Eye (tissue), 1 donor: ENCODE data around the gene TEN1.
"Not testable (repeated sequence)": the region's sequence is repeated elsewhere in the genome, so short reads cannot be mapped to it uniquely, and the experiment has no call there.

Experiments used
- DNase-seq: peaks from one replicate; pipeline ENCODE4 v3.0.0-alpha.2; 2015

Gene TEN1, protein sequence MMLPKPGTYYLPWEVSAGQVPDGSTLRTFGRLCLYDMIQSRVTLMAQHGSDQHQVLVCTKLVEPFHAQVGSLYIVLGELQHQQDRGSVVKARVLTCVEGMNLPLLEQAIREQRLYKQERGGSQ

DNA sequence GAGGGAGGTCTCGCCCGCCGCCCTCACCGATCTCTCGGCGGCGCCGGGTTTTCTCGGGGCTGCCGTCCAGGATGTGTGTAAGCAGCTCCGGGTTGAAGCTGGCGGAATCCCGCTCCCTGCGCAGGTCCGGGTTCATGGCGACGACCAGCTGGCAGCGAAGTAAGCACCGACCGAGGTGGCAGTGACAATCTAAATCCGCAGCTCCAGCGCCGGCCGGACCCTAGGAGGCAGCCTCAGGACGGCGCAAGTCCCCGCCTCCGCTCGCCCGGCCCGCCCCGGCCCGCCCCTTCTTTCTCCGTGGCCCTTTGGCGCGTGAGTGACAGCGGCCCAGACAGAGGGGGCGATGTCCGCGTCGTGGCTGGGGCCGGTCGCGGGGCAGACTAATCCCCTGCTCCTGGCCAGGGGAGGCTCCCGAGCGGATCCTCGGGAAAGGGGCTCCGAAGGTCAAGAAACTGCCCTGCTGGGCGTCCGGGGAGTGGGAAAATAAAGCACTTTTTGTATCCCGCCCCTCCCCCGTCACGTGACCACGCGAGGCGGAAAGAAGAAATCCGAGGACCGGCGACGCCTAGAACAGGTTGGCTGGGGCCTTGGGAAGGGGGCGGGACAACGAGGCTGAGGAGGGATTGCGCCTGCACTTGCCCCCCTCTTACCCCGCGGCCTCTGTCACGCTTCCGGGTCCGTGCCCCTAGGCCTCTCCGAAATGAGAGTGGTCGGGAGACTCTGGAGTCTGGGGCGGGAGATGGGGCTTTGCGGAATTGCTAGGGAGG is at the start of gene TEN1, which contains the start of gene ACOX1:
TEN1 (plus strand) TSS at position 303 of the 767 bp plus-strand sequence. CDS start 6,953 bp downstream, outside the sequence.
ACOX1 (minus strand) TSS at position 229 of the 767 bp plus-strand sequence; CDS start at position 136, 93 bp downstream.
- DNase-seq: peak; percentile 99

DNA sequence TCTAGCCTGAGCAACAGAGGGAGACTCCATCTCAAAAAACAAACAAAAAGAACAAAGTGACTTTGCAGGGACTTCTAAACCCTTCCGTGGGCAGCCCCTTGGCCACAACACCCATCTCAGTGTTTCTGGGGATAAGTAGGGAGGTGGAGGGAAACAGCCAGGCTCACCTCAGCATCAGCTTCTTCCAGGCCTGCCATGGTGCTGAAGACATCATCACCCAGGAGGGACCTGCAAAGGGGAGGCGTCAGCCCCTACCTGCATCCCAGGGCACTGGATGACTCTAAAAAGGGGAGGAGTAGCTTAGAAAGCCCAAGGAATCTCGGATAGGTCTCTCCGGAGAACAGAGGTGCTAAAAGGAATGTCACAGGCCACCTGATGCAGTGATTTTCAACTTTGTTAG is 48.0 kb upstream of the TEN1 start:
- no peak for DNase-seq

DNA sequence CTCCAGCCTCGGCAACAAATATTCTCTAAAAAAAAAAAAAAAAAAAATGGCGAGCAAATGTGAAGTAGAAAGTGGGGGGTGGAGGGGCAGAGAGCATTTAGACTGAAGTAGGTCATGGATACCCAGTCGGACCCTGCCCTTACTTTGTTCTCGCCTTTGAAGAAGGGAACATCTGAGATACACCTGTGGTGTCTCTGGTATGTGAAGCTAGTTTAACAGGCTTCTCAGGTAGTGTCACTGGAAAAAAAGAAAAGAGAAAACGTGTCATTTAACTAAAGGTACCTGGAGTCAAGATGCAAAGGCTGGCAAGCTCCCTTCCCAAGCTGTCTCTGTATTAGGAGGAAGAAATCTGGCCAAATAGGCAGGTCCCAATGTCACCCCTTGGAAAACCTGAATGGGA is 46.2 kb upstream of the TEN1 start:
- no peak for DNase-seq

DNA sequence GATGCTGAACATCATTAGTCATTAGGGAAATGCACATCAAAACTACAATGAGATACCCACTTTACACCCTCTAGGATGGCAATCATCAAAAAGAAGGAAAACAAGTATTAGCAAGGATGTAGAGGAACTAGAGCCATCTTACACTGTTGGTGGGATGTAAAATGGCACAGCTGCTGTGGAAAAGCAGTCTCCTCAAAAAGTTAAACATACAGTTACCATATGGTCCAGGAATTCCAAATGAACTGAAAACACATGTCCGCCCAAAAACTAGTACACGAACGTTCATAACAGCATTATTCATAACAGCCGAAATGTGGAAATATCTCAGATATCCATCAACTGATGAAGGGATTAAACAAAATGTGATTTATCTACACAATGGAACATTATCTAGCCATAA is 45.2 kb upstream of the TEN1 start:
- peak; percentile 50 for DNase-seq

DNA sequence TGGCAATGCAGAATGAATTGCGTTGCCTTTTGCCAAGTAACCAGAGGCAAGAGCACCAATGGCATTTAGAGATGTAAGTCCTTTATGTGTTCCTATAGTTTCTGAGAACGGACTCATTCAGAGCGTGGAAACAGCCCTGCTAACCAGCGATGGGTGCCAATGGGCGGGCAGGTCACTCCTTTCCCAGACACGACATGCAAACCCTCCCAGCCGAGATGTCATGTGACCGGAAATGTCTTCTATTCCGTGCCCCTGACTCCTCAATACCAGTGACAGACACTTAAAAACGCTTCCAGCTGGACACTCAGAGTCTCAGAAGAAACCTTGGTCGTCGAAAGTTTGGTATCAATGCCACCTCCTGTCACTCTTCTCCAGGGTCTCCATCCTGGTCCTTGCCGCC is 41.4 kb upstream of the TEN1 start:
- no peak for DNase-seq

DNA sequence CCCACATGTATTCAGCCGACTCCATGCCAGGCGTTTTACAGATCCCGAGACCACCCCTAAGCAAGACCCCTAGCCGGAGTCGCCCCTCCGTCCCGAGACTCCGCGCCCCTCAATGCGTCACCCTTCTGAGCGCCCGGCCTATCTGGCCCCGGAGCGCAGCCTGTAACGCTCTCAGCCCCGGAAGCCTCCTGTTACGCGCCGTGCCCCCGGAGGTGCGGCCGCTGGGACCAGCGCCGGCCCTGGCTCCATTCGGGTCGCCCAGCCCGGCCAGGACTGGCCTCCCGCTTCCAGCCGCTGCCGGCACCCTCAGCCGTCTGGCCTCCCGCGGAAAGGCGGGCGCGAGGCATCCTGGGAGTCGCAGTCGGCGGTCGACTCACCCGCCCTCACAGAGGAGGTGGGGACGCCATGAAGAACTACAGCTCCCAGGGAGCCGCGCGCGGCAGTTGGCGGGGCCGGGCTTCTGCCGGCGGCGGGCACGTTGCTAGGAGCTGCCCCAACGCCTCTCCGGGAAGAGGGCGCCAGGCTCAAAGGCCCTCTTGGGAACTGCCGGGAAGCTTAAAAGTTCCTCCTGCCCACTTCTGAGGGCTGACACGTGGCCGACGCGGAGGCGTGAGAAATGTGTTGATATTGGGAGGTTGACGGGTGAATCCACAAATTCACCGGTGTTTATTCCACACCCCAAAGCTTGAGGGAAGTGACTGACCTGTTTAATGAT is 38.2 kb upstream of the TEN1 start, which contains the start of gene FBF1:
FBF1 (minus strand) TSS at position 316 of the 715 bp plus-strand sequence. CDS start 2,893 bp downstream, outside the sequence.
- DNase-seq: peak; percentile 96

DNA sequence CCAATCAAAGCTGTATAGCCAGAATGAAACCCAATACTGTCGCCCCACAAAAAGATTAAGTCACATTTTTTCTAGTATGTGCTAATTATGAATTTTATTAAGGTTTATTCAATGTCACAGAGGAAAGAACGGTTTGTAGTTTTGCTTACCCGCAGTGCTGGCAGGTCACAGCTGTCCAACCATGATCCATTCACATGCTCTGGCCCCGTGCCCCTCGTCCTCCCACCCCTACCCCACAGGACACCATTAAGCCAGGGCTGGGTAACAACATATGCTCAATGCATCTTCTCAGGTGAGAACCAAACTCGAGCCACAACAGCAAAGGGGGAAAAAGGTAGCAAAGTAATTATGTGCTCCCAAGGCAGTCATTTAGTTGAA is 37.6 kb upstream of the TEN1 start:
- no peak for DNase-seq

DNA sequence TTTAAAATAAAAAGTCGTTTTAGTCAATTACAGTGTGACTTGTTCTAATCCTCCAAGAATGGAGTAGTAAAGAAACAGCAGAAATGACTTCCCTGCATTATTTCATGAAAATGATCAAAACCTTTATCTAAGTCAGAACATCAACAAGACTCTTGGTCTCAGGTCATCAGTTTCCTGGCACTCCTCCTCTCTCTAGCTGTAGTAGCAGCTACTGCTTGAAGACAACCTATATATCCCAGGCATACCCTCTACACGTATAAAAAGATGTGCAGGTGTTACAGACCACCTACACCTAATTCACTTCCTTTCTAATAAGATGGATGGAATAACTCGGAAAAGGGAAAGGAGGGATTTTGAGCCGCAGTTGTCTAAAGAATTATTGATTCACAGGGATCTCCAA is 36.6 kb upstream of the TEN1 start:
- no peak for DNase-seq

DNA sequence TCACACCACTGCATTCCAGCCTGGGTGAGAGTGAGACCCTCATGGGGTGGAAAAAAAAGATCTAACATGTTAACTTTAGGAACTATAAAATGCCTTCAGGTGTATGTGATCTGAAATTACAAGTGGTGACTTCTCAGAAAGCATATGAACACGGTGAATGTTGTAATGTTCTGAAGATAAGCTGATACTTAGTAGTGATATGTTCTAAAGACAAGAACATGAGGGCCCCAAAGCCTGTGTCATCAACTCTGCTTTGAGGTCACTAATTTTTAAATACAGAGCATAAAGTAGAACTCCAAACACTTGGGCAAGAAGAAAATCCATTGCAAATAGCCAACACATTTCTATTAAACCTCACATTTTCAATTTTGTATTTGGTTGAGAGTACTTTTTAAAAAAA is 35.5 kb upstream of the TEN1 start:
- DNase-seq: no peak

DNA sequence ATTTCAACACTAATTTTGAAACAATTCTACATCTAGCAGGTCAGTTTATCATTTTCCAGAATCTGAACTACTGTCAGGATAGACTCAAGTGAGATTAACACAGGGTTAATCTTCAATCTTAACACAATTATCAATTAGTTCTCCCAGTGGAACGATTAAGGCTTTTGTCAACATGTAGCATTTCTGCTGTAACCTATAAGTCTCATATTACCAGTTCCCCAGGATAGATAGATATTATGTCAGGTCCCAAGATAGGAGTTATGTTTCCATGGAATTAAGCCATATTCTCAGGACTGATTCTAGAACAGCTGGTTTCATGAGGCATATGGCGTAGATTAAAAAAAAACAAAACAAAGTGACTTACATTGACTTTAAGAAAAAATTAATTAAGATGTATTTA is 33.8 kb upstream of the TEN1 start:
- DNase-seq: no peak

DNA sequence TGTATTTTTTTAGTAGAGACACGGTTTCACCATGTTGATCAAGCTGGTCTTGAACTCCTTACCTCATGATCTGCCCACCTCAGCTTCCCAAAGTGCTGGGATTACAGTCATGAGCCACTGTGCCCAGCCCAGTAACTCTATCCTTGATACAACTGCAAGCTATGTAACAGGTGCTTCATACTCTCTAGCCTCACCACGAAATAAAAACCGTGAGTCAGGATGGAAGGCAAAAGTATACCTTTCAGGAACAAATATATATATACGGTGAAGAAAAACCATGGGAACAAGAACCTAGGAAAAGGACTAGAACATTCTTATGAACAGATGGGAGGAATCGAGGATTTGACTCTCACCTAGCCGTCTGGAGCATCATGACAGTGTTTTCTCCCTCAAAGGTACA is 28.6 kb upstream of the TEN1 start:
- no peak for DNase-seq

DNA sequence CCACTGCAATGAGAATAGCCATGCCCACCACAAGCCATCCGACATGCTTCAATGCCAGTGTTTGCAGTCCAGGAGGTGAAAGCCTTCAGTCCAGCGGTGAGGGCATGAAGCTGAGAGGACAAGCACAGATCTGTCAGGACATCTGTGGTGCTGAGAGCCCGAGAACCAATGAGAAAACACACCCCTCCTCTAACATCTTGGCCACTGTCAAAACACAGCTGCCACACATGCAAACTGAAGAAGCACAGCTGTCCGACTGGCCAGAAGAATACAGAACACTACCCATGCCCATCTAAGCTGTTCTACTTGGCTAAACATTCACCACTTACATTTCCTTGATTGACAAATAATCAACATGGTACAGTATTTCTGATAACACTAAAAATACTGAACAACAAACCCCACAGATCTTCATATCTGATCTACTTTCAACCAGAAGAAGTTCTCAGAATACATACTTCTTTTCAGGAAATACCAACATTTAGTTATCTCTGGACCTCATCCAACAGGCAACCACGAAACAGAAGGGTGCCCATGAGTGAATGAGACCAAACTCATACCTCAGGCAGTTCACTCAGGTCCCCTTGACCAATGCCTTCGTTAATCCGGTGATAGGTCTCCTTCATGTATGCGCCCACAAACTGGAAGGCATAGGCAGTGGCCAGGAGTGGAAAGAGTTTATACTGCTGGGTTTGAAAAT is 28.0 kb upstream of the TEN1 start:
- no peak for DNase-seq

DNA sequence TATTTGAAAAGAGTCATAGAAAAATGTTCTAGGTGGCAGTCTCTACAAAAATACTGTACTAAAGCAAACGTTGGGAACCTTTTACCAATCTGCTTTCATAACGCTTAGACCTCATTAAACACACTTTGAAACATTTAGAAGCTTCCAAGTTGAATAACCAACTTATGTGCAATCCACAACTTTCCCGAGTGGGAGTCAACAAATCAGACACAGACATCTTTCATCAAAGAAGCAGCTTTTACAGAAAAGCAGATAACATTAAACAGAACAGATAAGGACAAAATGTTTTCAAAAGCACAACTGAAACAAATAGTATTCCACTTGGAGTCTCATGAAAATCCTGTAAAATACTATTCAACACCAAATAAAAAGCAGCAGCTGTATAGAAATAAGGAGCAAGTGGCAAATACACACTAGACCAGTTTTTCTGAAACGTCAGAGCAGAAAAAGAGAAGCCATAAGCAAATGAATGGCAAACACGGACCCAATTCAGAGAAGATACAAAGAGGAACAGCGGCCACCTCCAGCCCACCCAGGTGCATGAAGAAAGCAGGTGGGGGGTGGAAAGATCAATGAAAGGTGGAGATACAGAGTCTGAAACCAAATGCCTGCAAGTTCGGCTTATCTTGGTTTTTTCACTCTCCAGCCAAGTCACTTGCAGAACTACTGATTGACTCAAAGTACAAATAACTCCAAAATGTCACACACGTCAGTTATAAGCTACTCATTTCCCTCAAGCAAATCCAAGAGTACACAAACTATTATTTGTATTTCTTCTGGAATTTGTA is 19.8 kb upstream of the TEN1 start:
- DNase-seq: no peak

DNA sequence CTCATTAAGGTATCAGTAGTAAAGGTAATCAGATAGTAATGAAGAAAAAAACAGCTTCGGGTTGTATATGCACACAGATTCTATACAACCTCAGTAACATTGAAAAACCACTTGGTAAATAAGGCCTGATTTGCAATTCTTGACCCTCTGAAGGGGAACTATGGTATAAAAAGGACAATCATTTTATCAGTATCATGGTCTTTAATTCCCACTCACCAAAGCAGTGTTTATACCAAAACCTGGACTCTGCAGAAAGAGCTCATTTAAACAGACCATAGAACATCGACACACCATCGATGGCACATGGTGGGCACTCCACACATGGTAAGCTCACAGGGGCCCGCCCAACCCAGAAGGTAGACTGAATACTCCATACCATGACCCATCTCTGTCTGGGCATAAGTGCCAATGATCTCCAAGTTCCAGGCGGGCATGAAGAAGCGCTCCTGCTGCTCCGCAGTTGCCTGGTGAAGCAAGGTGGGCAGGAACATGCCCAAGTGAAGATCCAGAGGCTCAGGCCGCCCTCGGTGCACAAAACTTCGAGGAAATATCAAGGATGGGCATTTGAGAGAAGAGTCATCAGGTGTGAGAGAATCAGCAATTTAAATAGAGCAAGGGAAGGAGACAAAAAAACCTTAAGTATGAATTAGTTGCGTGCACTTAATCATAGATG is 19.1 kb upstream of the TEN1 start:
- no peak for DNase-seq

DNA sequence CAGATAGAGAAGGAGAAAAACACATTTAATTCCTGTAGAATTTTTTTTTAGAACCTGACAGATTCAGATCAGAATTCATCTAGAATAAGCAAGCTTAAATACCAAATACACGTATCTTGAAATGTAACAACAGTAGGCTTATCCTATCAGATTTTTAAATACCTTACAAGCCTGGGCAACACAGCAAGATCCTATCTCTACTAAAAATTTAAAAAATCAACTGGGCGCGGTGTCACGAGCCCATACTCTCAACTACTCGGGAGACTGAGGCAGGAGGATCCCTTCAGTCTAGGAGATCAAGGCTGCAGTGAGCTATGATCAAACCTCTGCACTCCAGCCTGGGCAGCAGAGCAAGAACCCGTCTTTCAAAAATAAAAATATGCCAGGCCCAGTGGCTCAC is 13.6 kb upstream of the TEN1 start:
- no peak for DNase-seq

DNA sequence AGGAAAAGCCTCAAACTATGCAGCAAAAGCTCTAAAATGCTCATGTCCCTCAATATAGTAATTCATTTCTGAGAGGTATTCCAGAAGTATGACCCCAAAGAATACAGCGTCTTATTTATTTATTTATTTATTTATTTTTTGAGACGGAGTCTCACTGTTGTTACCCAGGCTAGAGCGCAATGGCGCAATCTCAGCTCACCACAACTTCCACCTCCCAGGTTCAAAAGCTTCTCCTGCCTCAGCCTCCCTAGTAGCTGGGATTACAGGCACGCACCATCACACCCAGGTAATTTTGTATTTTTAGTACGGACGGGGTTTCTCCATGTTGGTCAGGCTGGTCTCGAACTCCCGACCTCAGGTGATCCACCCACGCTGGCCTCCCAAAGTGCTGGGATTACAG is 10.0 kb upstream of the TEN1 start:
- DNase-seq: not testable (repeated sequence)

DNA sequence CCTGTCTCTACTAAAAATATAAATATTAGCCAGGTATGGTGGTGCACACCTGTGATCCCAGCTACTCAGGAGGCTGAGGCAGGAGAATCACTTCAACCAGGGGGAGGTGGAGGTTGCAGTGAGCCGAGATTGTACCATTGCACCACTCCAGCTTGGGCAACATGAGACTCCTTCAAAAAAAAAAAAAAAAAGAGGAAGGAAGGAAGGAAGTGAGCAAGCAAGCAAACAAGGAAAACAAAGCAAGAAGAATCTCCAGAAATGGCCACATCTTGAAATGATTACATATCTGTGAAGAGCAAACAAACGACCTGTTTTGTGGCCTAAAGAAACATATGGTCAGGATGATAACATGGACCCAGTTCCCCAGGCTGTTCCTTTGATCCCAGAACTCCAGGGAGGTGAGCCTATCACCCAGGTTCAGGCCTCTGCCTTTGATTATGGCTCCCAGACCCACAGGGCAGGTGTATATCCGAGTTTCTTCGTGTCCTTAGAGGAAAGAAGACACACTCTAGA is 9.0 kb upstream of the TEN1 start:
- DNase-seq: no peak

DNA sequence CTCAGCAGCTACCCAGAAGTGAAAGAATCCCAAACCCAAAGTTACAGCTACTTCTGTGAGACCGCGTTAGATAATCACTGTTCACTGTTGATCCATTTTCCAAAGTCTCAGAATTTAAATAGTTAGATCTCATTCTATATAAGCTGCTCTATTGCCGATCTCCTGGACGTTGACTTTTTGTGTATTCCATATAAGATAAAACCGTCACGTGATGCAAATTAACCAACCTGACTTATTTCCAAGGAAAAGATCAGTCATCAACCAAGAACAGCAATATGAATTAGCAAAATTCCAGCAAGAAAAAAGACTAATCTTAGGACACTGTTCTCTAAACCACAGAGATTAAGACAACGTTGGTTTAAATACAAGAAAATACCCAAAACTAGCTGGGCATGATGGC is 8.4 kb upstream of the TEN1 start:
- no peak for DNase-seq

DNA sequence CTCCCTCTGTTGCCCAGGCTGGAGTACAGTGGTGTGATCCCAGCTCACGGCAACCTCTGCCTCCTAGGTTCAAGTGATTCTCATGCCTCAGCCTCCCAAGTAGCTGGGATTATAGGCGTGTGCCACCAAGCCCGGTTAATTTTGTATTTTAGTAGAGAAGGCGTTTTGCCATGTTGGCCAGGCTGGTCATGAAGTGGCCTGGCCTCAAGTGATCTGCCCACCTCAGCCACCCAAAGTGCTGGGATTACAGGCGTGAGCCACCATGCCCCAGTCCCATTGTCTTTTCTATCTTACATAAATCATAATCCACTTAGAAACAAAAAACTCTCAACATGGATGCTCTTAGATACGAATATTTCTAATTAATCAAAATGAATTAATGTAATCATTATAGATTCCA is 3.9 kb upstream of the TEN1 start:
- DNase-seq: not testable (repeated sequence)

DNA sequence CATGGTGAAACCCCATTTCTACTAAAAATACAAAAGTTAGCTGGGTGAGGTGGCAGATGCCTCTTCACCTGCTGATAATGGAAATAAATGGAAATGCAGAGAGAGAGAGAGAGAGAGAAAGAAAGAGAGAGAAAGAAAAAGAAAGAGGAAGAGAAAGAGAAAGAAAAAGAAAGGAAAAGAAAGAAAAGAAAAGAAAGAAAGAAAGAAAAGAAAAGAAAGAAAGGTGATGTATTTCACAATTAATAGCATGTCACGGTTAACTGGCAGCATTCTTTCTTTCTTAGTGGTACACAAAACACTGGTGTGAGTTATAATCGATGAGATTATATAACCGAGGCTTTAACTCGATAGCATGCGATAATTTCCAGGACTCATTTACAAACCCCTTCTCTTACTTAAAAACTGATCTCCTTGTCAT is 3.3 kb upstream of the TEN1 start:
- DNase-seq: no peak

DNA sequence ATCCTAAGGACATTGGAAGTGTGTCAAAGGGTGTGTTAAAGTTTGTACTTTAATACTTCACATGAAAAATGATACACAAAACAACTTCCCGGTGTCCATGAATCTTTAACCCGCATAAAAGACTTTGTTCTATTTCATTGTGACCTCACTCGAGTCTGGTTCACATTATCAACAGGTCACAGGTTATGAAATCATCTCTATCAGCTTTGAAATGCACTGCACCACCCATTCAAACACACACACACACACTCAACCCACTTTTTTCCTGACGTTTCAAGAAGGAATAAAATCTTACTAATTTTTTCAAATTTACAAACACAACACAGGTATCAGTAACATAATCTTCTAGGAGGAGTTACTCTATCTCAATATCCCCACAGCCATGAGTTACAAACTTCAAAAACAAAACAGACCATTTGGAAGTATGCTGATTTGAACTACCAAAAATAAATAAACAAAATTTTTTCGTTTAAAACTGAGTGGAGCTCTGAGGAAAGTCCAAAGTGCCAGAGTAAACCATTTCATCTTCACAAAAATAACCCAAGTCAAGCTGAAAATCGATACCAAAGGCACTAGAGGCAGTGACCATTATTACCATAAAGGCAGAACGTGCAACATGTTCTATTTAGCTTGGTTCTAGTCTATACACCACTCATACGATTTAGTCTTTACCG is 2.7 kb upstream of the TEN1 start:
- peak; percentile 45 for DNase-seq
